K562 (cell line): Measurements from ENCODE around the gene FILIP1L. TPM values are rescaled to one million over a fixed set of nuclear protein-coding genes. Genes with fewer than 3 reads are reported as not detected.

ENCODE experiments used
- BDP1 ChIP-seq: IDR thresholded peaks from 3 replicates; pipeline ENCODE4 v1.6.1; 2011; ENCODE audit not compliant: insufficient read length, insufficient read depth
- CC2D1A ChIP-seq: fragments of 450-650 bp; IDR thresholded peaks from 2 replicates; pipeline ENCODE4 v1.6.1; 2017; ENCODE audit warnings: mild to moderate bottlenecking
- CEBPB ChIP-seq: fragments of 450-650 bp; IDR thresholded peaks from 2 replicates; pipeline ENCODE4 v1.6.1; 2016; ENCODE audit warnings: missing genetic modification characterization, missing compliant biosample characterization
- FOXK2 ChIP-seq, 2 experiments: fragments of 450-650 bp; IDR thresholded peaks in 1 of 2; conservative IDR thresholded peaks in 1 of 2; 2 replicates each; pipeline ENCODE4 v1.6.1; 2016; ENCODE audit warnings: low read depth in 2 of 2, mild to moderate bottlenecking in 1 of 2
- HLTF ChIP-seq: fragments of 450-650 bp; IDR thresholded peaks from 2 replicates; pipeline ENCODE4 v1.6.1; 2016
- HMG20A ChIP-seq: fragments of 450-650 bp; formaldehyde crosslinking; conservative IDR thresholded peaks from 2 replicates; pipeline ENCODE4 v1.4.0; 2020; ENCODE audit warnings: mild to moderate bottlenecking, mixed read lengths
- HNRNPLL ChIP-seq: fragments of 200-400 bp; formaldehyde crosslinking; IDR thresholded peaks from 2 replicates; pipeline ENCODE4 v1.6.1; 2017; ENCODE audit warnings: low read length, low read depth, mild to moderate bottlenecking; ENCODE audit not compliant: poor library complexity, severe bottlenecking
- KLF16 ChIP-seq: IDR thresholded peaks from 2 replicates; pipeline ENCODE4 v1.6.1; 2016; ENCODE audit warnings: antibody characterized with exemption
- LEF1 ChIP-seq: fragments of 450-650 bp; IDR thresholded peaks from 2 replicates; pipeline ENCODE4 v1.6.1; 2016; ENCODE audit warnings: mild to moderate bottlenecking
- PCBP1 ChIP-seq: fragments of 200-400 bp; formaldehyde crosslinking; IDR thresholded peaks from 2 replicates; pipeline ENCODE4 v1.6.1; 2018; ENCODE audit warnings: mild to moderate bottlenecking, low read depth, low read length; ENCODE audit not compliant: poor library complexity, severe bottlenecking
- PCBP2 ChIP-seq: fragments of 200-400 bp; formaldehyde crosslinking; IDR thresholded peaks from 2 replicates; pipeline ENCODE4 v1.6.1; 2018; ENCODE audit warnings: low read length, low read depth, mild to moderate bottlenecking, moderate library complexity; ENCODE audit not compliant: poor library complexity, severe bottlenecking
- PHF21A ChIP-seq: fragments of 450-650 bp; IDR thresholded peaks from 2 replicates; pipeline ENCODE4 v1.6.1; 2017; ENCODE audit warnings: low read depth, borderline replicate concordance
- RBM17 ChIP-seq: fragments of 200-400 bp; formaldehyde crosslinking; IDR thresholded peaks from 2 replicates; pipeline ENCODE4 v1.6.1; 2017; ENCODE audit warnings: low read depth, mild to moderate bottlenecking, low read length, borderline replicate concordance
- RHOXF2B ChIP-seq: fragments of 250-450 bp; sonication (Bioruptor Pico); conservative IDR thresholded peaks from 2 replicates; pipeline ENCODE4 v1.5.1; 2021
- TAF15 ChIP-seq: fragments of 200-400 bp; formaldehyde crosslinking; IDR thresholded peaks from 2 replicates; pipeline ENCODE4 v1.6.1; 2017; ENCODE audit warnings: mild to moderate bottlenecking, low read depth, low read length, moderate library complexity
- TBL1XR1 ChIP-seq, 2 experiments: IDR thresholded peaks; 2 replicates each; pipeline ENCODE4 v1.6.1; 2012; ENCODE audit warnings: improper control_type of control experiment in 2 of 2, low read length in 2 of 2, mild to moderate bottlenecking in 1 of 2
- ZNF124 ChIP-seq: sonication (generic); formaldehyde crosslinking; IDR thresholded peaks from 2 replicates; pipeline ENCODE4 v1.8.1; 2022; ENCODE audit warnings: missing genetic modification reagents
- ZNF134 ChIP-seq: fragments of 250-450 bp; sonication (Bioruptor Pico); conservative IDR thresholded peaks from 2 replicates; pipeline ENCODE4 v1.4.0; 2020
- ZNF140 ChIP-seq: fragments of 250-450 bp; sonication (Bioruptor Pico); IDR thresholded peaks from 2 replicates; pipeline ENCODE4 v1.8.0; 2021; ENCODE audit warnings: moderate library complexity, mild to moderate bottlenecking, inconsistent platforms
- ZNF347 ChIP-seq: fragments of 450-650 bp; formaldehyde crosslinking; IDR thresholded peaks from 2 replicates; pipeline ENCODE4 v1.4.0; 2020; ENCODE audit warnings: low read depth, mild to moderate bottlenecking, moderate library complexity
- ZNF76 ChIP-seq: fragments of 250-450 bp; sonication (Bioruptor Pico); IDR thresholded peaks from 2 replicates; pipeline ENCODE4 v1.4.0; 2020; ENCODE audit warnings: mild to moderate bottlenecking, moderate library complexity, borderline replicate concordance
- ZSCAN29 ChIP-seq: fragments of 450-650 bp; IDR thresholded peaks from 2 replicates; pipeline ENCODE4 v1.6.1; 2017
- polyA plus RNA-seq, 8 experiments: library from polyadenylated mRNA; depleted of rRNA in 4 of 8; stranded (reverse) in 5 of 8; unstranded in 3 of 8; fragments of >200 nt; fragmentation: Nextera tagmentation in 2 of 8; fragmentation: Illumina TruSeq in 1 of 8; extraction: Ambion mirVana in 2 of 8; extraction: Trizol in 1 of 8; gene quantifications; 2 replicates each; pipeline versions ENCODE4 v1.2.1 to v1.2.3, GENCODE V29; 2011 to 2014; ENCODE audit warnings: inconsistent platforms in 1 of 8, missing spikeins in 1 of 8
- total RNA-seq, 7 experiments: library from RNA; depleted of rRNA in 6 of 7; stranded (reverse); fragments of >200 nt in 6 of 7; fragmentation: Illumina TruSeq in 2 of 7; extraction: Trizol in 2 of 7; gene quantifications; 2 replicates each; pipeline versions ENCODE4 v1.2.1 to v1.2.3, GENCODE V29; 2011 to 2021; ENCODE audit warnings: low replicate concordance in 1 of 7
- TF ChIP-seq, protein P1 (sequence below): fragments of 200-800 bp; sonication (Bioruptor generic); IDR thresholded peaks from 2 replicates; pipeline ENCODE4 v1.6.1; 2016; ENCODE audit warnings: missing genetic modification characterization, missing compliant biosample characterization
- TF ChIP-seq, protein P2 (sequence below), 2 experiments: fragments of 450-650 bp; conservative IDR thresholded peaks; 2 replicates each; pipeline ENCODE4 v1.6.1; 2017; ENCODE audit warnings: mild to moderate bottlenecking in 2 of 2, moderate library complexity in 2 of 2

Gene FILIP1L
- total and polyA plus RNA-seq, 9 of the 15 experiments (the other 6 are each of a cell fraction or from before 2014, with no cell fraction given) = 0.50 to 2.1 (median 1.1) TPM

GRCh38 chr3:99817437-99818240 lies 296.7 kb downstream of the FILIP1L start, which contains the start of gene CMSS1 (continued):
- TF ChIP-seq, protein P1, sequence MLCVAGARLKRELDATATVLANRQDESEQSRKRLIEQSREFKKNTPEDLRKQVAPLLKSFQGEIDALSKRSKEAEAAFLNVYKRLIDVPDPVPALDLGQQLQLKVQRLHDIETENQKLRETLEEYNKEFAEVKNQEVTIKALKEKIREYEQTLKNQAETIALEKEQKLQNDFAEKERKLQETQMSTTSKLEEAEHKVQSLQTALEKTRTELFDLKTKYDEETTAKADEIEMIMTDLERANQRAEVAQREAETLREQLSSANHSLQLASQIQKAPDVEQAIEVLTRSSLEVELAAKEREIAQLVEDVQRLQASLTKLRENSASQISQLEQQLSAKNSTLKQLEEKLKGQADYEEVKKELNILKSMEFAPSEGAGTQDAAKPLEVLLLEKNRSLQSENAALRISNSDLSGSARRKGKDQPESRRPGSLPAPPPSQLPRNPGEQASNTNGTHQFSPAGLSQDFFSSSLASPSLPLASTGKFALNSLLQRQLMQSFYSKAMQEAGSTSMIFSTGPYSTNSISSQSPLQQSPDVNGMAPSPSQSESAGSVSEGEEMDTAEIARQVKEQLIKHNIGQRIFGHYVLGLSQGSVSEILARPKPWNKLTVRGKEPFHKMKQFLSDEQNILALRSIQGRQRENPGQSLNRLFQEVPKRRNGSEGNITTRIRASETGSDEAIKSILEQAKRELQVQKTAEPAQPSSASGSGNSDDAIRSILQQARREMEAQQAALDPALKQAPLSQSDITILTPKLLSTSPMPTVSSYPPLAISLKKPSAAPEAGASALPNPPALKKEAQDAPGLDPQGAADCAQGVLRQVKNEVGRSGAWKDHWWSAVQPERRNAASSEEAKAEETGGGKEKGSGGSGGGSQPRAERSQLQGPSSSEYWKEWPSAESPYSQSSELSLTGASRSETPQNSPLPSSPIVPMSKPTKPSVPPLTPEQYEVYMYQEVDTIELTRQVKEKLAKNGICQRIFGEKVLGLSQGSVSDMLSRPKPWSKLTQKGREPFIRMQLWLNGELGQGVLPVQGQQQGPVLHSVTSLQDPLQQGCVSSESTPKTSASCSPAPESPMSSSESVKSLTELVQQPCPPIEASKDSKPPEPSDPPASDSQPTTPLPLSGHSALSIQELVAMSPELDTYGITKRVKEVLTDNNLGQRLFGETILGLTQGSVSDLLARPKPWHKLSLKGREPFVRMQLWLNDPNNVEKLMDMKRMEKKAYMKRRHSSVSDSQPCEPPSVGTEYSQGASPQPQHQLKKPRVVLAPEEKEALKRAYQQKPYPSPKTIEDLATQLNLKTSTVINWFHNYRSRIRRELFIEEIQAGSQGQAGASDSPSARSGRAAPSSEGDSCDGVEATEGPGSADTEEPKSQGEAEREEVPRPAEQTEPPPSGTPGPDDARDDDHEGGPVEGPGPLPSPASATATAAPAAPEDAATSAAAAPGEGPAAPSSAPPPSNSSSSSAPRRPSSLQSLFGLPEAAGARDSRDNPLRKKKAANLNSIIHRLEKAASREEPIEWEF (CRISPR knock-in tag) = no peak
- 0 out of 2 replicates have a peak, but pooled peaks have one; percentile 47 for TF ChIP-seq PHF21A
- TF ChIP-seq TBL1XR1 (IDR thresholded peaks at IDR 0.05; ENCODE audit: low read length in 2 of 2) = no peak
- peak; percentile 68 for TF ChIP-seq HNRNPLL
- TF ChIP-seq BDP1 = no peak
- TF ChIP-seq HMG20A (CRISPR knock-in tag) = no peak
- peak; percentile 12; the same call in 1 of the 2 replicates for TF ChIP-seq LEF1
- no peak for TF ChIP-seq ZNF347 (CRISPR knock-in tag)
- no peak for TF ChIP-seq PCBP1
- no peak for TF ChIP-seq ZNF140 (CRISPR knock-in tag)
- TF ChIP-seq HLTF = no peak
- TF ChIP-seq ZNF134 (CRISPR knock-in tag) = no peak
- TF ChIP-seq CEBPB (tag) = no peak; the same call in none of the 2 replicates
- no peak for TF ChIP-seq KLF16
- peak; percentile 16 to 32; a peak in 1 of 4 replicates for TF ChIP-seq FOXK2 (conservative IDR thresholded peaks at IDR 0.05 in 1 of 2, IDR thresholded peaks at IDR 0.05 in 1 of 2; ENCODE audit: low read depth in 2 of 2)
- TF ChIP-seq RBM17 = no peak
- TF ChIP-seq CC2D1A = peak; percentile 24; the same call in 1 of the 2 replicates
- TF ChIP-seq PCBP2 = no peak
- TF ChIP-seq, protein P2, sequence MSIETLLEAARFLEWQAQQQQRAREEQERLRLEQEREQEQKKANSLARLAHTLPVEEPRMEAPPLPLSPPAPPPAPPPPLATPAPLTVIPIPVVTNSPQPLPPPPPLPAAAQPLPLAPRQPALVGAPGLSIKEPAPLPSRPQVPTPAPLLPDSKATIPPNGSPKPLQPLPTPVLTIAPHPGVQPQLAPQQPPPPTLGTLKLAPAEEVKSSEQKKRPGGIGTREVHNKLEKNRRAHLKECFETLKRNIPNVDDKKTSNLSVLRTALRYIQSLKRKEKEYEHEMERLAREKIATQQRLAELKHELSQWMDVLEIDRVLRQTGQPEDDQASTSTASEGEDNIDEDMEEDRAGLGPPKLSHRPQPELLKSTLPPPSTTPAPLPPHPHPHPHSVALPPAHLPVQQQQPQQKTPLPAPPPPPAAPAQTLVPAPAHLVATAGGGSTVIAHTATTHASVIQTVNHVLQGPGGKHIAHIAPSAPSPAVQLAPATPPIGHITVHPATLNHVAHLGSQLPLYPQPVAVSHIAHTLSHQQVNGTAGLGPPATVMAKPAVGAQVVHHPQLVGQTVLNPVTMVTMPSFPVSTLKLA (conservative IDR thresholded peaks at IDR 0.05) = peak; percentile 97 to 99
- TF ChIP-seq ZNF76 (CRISPR knock-in tag) = no peak
- no peak for TF ChIP-seq TAF15
- TF ChIP-seq RHOXF2B (CRISPR knock-in tag) = no peak
- no peak for TF ChIP-seq ZNF124
- no peak for TF ChIP-seq ZSCAN29
